GM12892 (cell line): ENCODE data around the gene CACNA1G.

Experiments
- POLR2A ChIP-seq: IDR thresholded peaks from 2 replicates; pipeline ENCODE4 v1.6.1; 2011; ENCODE audit warnings: low read depth, low read length, control low read depth
- POLR2AphosphoS5 ChIP-seq: IDR thresholded peaks from 2 replicates; pipeline ENCODE4 v1.6.1; 2011; ENCODE audit warnings: low read depth, low read length, control low read depth

DNA sequence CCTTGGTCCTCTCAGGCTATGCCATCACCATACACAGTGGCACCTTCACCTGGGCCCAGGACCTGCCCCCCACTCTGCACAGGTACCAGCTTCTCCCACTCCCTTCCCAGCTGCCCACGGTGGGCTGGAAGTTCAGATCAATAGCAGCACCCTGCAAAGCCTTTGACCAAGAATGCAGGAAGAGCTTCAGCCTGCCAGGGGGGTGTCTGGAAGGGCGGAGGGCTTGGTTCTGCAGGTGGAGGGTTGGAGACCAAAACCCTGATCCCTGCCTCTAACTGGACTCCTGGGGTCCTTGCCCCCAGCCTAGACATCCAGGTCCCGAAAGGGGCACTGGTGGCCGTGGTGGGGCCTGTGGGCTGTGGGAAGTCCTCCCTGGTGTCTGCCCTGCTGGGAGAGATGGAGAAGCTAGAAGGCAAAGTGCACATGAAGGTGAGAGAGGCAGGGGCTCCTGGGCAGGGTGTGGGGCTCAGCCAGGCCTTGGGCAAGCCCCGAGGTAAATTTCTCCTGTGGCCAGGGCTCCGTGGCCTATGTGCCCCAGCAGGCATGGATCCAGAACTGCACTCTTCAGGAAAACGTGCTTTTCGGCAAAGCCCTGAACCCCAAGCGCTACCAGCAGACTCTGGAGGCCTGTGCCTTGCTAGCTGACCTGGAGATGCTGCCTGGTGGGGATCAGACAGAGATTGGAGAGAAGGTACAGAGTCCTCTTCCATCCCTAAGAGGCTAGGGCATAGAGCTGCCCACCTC is 108.5 kb downstream of the CACNA1G start:
- TF ChIP-seq POLR2AphosphoS5 (no peak), POLR2A (no peak)
